GM23248 (cell line): Measurements from ENCODE around the gene CYBRD1. TPM values are rescaled to one million over a fixed set of nuclear protein-coding genes. Genes with fewer than 3 reads are reported as not detected.
A peak's percentile ranks its signal among the peaks of the same experiment; 100 is the strongest.
"Not testable (repeated sequence)": the region's sequence is repeated elsewhere in the genome, so short reads cannot be mapped to it uniquely, and the experiment has no call there.

Source experiments
- DNase-seq: peaks from one replicate; pipeline ENCODE4 v3.0.0-alpha.2; 2015
- H2AFZ ChIP-seq: fragments of 200-600 bp; sonication (generic); 2 replicates; pipeline ENCODE4 v1.6.1; 2016; ENCODE audit warnings: antibody characterized with exemption
- H3F3A ChIP-seq: fragments of 200-600 bp; sonication (generic); 2 replicates; pipeline ENCODE4 v1.6.1; 2016; ENCODE audit warnings: mild to moderate bottlenecking, antibody characterized with exemption, mixed run types; ENCODE audit not compliant: insufficient read depth
- H3K27ac ChIP-seq: fragments of 200-600 bp; sonication (generic); 2 replicates; pipeline ENCODE4 v1.5.1; 2016; ENCODE audit warnings: mild to moderate bottlenecking
- H3K27me3 ChIP-seq: fragments of 200-600 bp; sonication (generic); replicated peaks from 2 replicates; pipeline ENCODE4 v1.6.1; 2016; ENCODE audit warnings: mild to moderate bottlenecking; ENCODE audit not compliant: insufficient read depth
- H3K36me3 ChIP-seq: fragments of 200-600 bp; sonication (generic); 2 replicates; pipeline ENCODE4 v1.6.1; 2016; ENCODE audit warnings: low read depth, mild to moderate bottlenecking
- H3K4me1 ChIP-seq: fragments of 200-600 bp; sonication (generic); 2 replicates; pipeline ENCODE4 v1.6.1; 2016; ENCODE audit warnings: mild to moderate bottlenecking; ENCODE audit not compliant: insufficient read depth
- H3K4me2 ChIP-seq: fragments of 200-600 bp; sonication (generic); one replicate; pipeline ENCODE4 v1.6.1; 2016; ENCODE audit warnings: mild to moderate bottlenecking; ENCODE audit not compliant: unreplicated experiment
- H3K4me3 ChIP-seq: fragments of 200-600 bp; sonication (generic); 2 replicates; pipeline ENCODE4 v1.5.1; 2016; ENCODE audit warnings: mild to moderate bottlenecking
- H3K79me2 ChIP-seq: fragments of 200-600 bp; sonication (generic); 2 replicates; pipeline ENCODE4 v1.6.1; 2016; ENCODE audit warnings: mild to moderate bottlenecking; ENCODE audit not compliant: insufficient read depth
- H3K9ac ChIP-seq: fragments of 200-600 bp; sonication (generic); 2 replicates; pipeline ENCODE4 v1.6.1; 2016; ENCODE audit warnings: mild to moderate bottlenecking
- H3K9me2 ChIP-seq: fragments of 200-600 bp; sonication (generic); 2 replicates; pipeline ENCODE4 v1.6.1; 2016; ENCODE audit warnings: mixed run types, mild to moderate bottlenecking, moderate library complexity; ENCODE audit not compliant: insufficient read depth
- H3K9me3 ChIP-seq: fragments of 200-600 bp; sonication (generic); one replicate; pipeline ENCODE4 v1.6.1; 2017; ENCODE audit warnings: low read depth
- H4K20me1 ChIP-seq: fragments of 200-600 bp; sonication (generic); 2 replicates; pipeline ENCODE4 v1.6.0; 2016; ENCODE audit not compliant: insufficient read depth
- EZH2 ChIP-seq: fragments of 200-600 bp; sonication (generic); IDR thresholded peaks from 2 replicates; pipeline ENCODE4 v1.6.1; 2018; ENCODE audit warnings: antibody characterized with exemption, mild to moderate bottlenecking; ENCODE audit not compliant: insufficient read depth, poor library complexity, severe bottlenecking
- EZH2phosphoT487 ChIP-seq: fragments of 200-600 bp; sonication (generic); IDR thresholded peaks from 2 replicates; pipeline ENCODE4 v1.6.1; 2018; ENCODE audit warnings: antibody characterized with exemption, moderate library complexity, mild to moderate bottlenecking, low read depth; ENCODE audit not compliant: insufficient read depth
- WGBS, 2 experiments: methylation state at CpG; one replicate each; pipeline ENCODE4 v1.1.6; 2015 to 2017; ENCODE audit warnings: low lambda C conversion rate in 2 of 2, low coverage in 1 of 2; ENCODE audit errors: missing lambda C conversion rate in 2 of 2; 5-methylcytosine and 5-hydroxymethylcytosine counted together
- in situ Hi-C: fragments of 300-500 bp; cut with MboI; formaldehyde crosslinking; loops from 2 replicates; pipeline ENCODE4 v1.15.0; 2020
- polyA plus RNA-seq: library from polyadenylated mRNA; unstranded; fragments of >200 nt; fragmentation: Nextera tagmentation; extraction: Ambion mirVana; gene quantifications from 2 replicates; pipeline ENCODE4 v1.2.1, GENCODE V29; 2016
- total RNA-seq: library from RNA; depleted of rRNA; stranded (reverse); fragments of >200 nt; shearing (Covaris generic); gene quantifications from 2 replicates; pipeline ENCODE4 v1.2.3, GENCODE V29; 2014

CYBRD1 gene
- total and polyA plus RNA-seq, 2 experiments from 2014 or later: 168 to 248 TPM

DNA sequence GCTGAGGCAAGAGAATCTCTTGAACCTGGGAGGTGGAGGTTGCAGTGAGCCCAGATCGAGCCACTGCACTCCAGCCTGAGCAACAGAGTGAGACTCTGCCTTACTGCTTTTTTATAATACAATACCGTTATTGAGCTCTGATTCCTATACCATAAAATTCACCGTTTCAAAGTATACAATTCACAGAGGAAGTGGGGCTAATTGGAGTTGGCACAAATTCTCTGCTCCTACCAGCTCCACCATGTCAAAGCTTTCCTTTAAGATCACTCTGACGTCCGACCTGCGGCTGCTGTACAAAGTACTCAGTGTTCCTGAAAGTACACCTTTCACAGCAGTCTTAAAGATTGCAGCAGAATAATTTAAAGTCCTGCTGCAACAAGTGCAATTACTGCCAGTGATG is 29.6 kb upstream of the CYBRD1 start:
- Histone ChIP-seq H3F3A (no peaks in the 10 kb centered on the region), H3K4me2 (no peak overlapping the region), H3K27me3 (no peaks in the 10 kb centered on the region), H3K9me2 (no peaks in the 10 kb centered on the region), H4K20me1 (no peaks in the 10 kb centered on the region), H3K9ac (no peak overlapping the region), H2AFZ (no peak overlapping the region), H3K36me3 (no peaks in the 10 kb centered on the region), H3K4me1 (no peaks in the 10 kb centered on the region), H3K79me2 (no peaks in the 10 kb centered on the region), H3K4me3 (no peak overlapping the region), H3K9me3 (no peaks in the 10 kb centered on the region), H3K27ac (no peak overlapping the region)
- WGBS, 2 experiments: 63 to 71% methylated on average over 6 of the region's 6 CpGs
- DNase-seq: no peak
- in situ Hi-C loops: no loop called here
- TF ChIP-seq EZH2phosphoT487: no peak
- no peak for TF ChIP-seq EZH2

DNA sequence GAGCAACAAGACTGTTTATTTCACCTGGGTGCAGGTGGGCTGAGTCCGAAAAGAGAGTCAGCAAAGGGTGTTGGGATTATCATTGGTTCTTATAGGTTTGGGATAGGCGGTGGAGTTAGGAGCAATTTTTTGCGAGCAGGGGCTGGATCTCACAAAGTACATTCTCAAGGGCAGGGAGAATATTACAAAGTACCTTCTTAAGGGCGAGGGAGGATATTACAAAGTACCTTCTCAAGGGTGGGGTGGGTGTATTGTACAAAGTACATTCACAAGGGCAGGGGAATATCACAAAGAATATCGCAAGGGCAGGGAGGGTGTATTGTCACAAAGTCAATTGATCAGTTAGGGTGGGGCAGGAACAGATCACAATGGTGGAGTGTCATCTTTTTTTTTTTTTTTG is 24.6 kb upstream of the CYBRD1 start:
- H2AFZ ChIP-seq, H3K9me2 ChIP-seq, H3K27me3 ChIP-seq, H3K79me2 ChIP-seq, H3K36me3 ChIP-seq, H3K4me3 ChIP-seq, DNase-seq, H3K4me1 ChIP-seq, H3K27ac ChIP-seq, H3K9ac ChIP-seq, H3K4me2 ChIP-seq, in situ Hi-C loops, H3K9me3 ChIP-seq, H3F3A ChIP-seq, H4K20me1 ChIP-seq: not testable (repeated sequence)
- WGBS, 2 experiments: 82 to 88% methylated on average over 5 of the region's 5 CpGs

DNA sequence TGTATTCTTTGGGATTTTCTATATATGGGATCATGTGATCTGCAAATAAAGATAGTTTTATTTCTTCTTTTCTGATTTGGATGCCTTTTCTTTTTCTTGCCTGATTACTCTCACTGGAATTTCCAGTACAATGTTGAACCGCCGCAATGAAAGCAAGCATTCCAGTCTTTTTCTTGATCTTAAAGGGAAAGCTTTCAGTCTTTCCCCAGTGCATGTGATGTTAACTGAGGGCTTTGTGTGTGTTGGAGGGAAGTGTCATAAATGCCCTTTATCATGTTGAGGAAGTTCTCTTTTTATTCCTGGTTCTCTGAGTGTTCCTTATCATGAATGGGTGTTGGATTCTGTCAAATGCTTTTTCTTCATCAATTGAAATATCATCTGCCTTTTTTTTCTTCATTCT is 16.9 kb upstream of the CYBRD1 start:
- Histone ChIP-seq H3K4me2 (no peak overlapping the region), H3F3A (no peaks in the 10 kb centered on the region), H4K20me1 (no peaks in the 10 kb centered on the region), H3K27me3 (no peaks in the 10 kb centered on the region), H3K9me2 (no peaks in the 10 kb centered on the region), H3K36me3 (no peaks in the 10 kb centered on the region), H3K9ac (no peak overlapping the region), H3K9me3 (no peaks in the 10 kb centered on the region), H2AFZ (peak overlapping the region; percentile 43; the same call in 1 of the 2 replicates), H3K79me2 (no peaks in the 10 kb centered on the region), H3K27ac (no peak overlapping the region), H3K4me1 (no peaks in the 10 kb centered on the region), H3K4me3 (no peak overlapping the region)
- 3 to 4% methylated on average over 2 of the region's 2 CpGs for WGBS, 2 experiments
- in situ Hi-C loops: no loop called here
- DNase-seq: peak; percentile 38
- no peak for TF ChIP-seq EZH2
- no peak for TF ChIP-seq EZH2phosphoT487

GRCh38 chr2:171509945-171510731 is 12.1 kb upstream of the CYBRD1 start:
- DNase-seq: peak; percentile 10
- Histone ChIP-seq H3K4me3 (no peak overlapping the region), H3K27me3 (no peaks in the 10 kb centered on the region), H3K36me3 (no peaks in the 10 kb centered on the region), H3K9me2 (no peaks in the 10 kb centered on the region), H3K9me3 (no peaks in the 10 kb centered on the region), H3K79me2 (no peaks in the 10 kb centered on the region), H4K20me1 (no peaks in the 10 kb centered on the region), H3K9ac (no peak overlapping the region), H3K27ac (no peak overlapping the region), H2AFZ (no peak overlapping the region), H3F3A (no peaks in the 10 kb centered on the region), H3K4me2 (no peak overlapping the region), H3K4me1 (no peaks in the 10 kb centered on the region)
- TF ChIP-seq EZH2 (no peak), EZH2phosphoT487 (no peak)
- 60 to 62% methylated on average over 9 of the region's 9 CpGs for WGBS, 2 experiments
- in situ Hi-C loops: no loop called here

- in situ Hi-C loops: no loop called here
Measured at GRCh38 chr2:171512014-171512413, 10.3 kb upstream of the CYBRD1 start.

More at GRCh38 chr2:171512014-171512413, 10.3 kb upstream of the CYBRD1 start:
- Histone ChIP-seq H3K4me2 (no peak overlapping the region), H3K36me3 (no peaks in the 10 kb centered on the region), H3K27ac (no peak overlapping the region), H3K27me3 (no peaks in the 10 kb centered on the region), H3K79me2 (no peaks in the 10 kb centered on the region), H3K9ac (no peak overlapping the region), H3K4me1 (peaks cover 10% of the 10 kb centered on the region), H3K4me3 (no peak overlapping the region), H2AFZ (no peak overlapping the region), H4K20me1 (no peaks in the 10 kb centered on the region), H3K9me3 (no peaks in the 10 kb centered on the region), H3K9me2 (no peaks in the 10 kb centered on the region), H3F3A (no peaks in the 10 kb centered on the region)
- no peak for DNase-seq
- 86 to 97% methylated on average over 2 of the region's 2 CpGs for WGBS, 2 experiments
- TF ChIP-seq EZH2 (no peak), EZH2phosphoT487 (no peak)
